HS-5 (cell line): ENCODE data around the gene SHROOM3.
"Not testable (repeated sequence)": the region's sequence is repeated elsewhere in the genome, so short reads cannot be mapped to it uniquely, and the experiment has no call there.

Experiments
- DNase-seq: peaks from one replicate; pipeline ENCODE4 v3.0.0-alpha.2; 2012; ENCODE audit warnings: low read depth

Gene SHROOM3

DNA sequence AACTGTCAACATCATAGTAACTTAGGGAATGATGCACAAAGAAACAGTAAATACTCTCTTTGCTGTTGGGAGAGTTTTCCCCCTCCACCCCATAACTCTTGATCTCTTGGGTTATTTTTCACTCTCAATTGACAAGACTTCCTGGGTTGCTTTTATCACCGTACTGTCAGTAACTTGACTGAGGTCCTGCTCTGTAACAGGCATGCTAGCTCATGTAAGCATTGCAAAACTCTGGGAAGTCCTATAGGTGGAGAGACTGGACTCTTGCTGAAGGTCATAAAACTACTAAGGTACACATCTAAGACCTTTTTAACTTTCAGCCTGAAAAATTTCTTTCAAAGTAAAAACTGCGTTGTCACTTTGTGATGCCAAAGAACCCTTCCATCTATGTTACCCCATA, 10.9 kb downstream of the SHROOM3 start:
- DNase-seq: no peak

DNA sequence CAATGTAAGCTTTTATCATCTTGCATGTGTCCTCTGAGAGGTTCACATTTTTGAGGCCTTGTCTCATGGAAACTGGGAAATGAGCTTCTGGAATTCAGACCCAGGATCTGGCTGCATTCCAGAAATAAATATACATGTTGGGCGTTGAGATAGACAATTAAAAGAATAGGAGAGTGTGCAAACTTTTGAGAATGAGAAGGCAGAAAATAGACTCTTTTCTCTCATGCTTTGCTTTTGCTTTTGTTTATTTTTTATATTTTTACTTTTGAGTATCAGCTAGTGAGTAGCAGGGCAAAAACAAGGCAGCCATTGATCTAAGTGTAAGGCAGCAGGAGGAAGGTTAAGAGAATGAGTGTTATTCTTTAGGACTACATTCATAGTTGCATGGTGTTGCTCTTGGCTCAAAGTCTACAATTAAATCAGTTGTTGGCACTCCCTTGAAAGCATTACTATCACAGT, 12.4 kb downstream of the SHROOM3 start:
- DNase-seq: no peak

DNA sequence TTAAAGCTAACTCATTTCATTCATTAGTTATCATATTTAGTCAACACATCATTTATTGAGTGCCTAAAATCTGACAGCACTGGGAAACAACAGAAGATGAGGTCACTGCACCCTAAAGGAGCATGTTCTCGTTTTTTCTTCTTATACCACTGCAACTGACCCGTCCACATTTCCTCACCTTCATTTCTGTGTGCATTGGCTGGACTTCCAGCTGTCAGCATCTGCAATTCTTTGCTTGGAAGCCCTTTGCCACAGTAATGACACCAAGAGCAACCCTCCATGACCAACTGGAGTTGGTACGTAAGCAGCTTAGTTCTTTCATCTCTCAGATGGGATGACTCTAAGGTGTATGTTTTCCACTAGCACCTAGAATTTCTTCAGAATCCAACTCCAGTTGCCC, 13.2 kb downstream of the SHROOM3 start:
- DNase-seq: no peak

DNA sequence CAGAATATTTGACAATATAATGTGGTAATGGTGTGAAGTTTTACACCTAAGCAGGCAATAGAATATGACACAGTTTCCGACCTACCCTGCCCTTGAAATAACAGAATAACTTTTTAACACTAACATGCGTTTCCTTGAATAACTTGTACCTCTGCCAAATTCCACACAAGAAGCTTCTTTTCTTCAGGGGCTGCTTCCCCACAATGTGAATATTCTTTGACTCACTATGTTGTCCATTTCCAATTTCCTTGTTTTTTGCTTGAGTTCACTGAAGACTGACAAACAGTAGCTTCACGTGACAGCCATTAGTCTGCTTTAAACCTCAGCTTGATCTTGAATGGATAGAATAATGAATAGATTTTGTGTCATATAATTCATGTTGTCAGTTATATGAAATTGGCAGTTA, 14.3 kb downstream of the SHROOM3 start:
- no peak for DNase-seq

DNA sequence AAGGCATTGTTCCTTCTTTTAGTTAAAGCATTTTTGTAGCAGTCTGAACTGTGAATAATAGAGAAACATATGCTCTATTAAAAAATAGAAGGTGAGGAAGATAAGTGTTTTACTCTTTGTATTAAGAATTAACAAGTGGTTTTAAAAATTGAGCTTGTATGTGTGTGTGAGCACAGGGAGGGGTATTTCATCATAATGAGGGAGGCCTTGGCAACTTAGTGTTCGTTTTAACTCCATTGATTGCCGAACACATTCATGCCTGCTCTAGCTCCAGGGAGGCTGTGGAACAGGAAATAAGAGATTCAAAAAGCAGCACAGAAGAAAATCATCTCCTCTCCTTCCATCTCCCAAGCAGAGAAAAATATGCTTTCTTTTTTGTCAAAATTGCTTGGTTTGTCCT, 14.8 kb downstream of the SHROOM3 start:
- DNase-seq: no peak

- no peak for DNase-seq
These were observed 18.2 kb downstream of the SHROOM3 start for GRCh38 chr4:76453232-76453631.

DNA sequence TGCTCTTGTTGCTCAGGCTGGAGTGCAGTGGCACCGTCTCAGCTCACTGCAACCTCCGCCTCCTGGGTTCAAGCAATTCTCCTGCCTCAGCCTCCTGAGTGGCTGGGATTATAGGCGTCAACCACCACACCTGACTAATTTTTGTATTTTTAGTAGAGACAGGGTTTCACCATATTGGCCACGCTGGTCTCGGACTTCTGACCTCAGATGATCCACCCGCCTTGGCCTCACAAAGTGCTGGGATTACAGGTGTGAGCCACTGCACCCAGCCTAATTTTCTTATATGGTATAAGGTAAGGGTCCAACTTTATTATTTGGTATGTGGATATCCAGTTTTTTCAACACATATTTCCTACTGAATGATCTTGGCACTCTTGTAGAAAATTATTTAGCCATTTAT, 19.0 kb downstream of the SHROOM3 start:
- DNase-seq: not testable (repeated sequence)

DNA sequence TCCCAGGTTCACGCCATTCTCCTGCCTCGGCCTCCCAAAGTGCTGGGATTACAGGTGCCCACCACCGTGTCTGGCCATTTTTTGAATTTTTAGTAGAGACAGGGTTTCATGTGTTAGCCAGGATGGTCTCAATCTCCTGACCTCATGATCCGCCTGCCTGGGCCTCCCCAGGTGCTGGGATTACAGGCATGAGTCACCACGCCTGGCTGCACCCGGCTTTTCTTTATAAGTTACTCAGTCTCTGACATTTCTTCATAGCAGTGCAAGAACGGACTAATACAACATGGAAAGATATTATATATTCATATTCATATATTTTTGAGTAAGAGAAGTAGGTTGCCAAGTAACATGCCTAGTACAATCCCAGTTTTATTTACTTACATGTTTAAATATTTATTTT, 22.9 kb downstream of the SHROOM3 start:
- DNase-seq: no peak

GRCh38 chr4:76458297-76458696, 23.3 kb downstream of the SHROOM3 start:
- DNase-seq: no peak

DNA sequence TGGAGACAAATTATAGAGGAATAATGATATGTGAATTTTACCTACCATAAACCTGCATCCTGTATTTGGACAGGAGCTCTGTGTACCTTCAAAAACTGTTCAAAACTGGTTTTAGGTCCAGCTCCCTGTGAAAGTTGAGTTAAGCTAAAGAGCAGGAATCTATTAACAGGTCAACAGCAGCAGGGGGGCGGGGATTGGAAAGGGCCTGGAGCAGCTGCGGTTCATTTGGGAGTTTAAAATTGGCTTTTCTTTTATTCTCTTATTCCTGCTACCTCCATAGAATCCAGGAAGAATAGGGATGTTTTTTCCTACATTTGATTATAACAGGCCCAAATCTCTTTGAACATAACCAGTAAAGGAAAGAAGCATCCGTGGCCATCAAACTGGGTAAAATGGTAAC, 23.8 kb downstream of the SHROOM3 start:
- DNase-seq: no peak

GRCh38 chr4:76459291-76459723, 24.3 kb downstream of the SHROOM3 start:
- DNase-seq: no peak

- DNase-seq: no peak
These were observed 28.5 kb downstream of the SHROOM3 start for GRCh38 chr4:76463568-76463967.

DNA sequence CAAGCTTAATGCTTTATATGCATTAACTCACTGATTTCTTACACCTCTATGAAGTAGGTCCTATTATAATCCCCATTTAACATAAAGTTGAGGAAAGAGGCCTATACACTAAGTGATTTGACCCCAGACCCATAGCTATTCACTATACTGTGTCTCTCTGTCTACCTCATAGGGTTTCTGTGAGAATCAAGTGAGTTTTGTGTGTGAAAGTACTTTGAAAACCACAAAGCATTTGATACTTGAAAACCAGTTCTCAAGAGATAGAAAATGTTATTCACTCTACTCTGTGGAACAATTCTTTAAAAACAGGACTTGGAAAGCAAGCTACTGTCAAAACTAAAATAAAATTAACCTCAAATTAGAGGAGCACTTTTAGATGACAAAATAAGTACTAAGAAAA, 35.0 kb downstream of the SHROOM3 start:
- DNase-seq: no peak

DNA sequence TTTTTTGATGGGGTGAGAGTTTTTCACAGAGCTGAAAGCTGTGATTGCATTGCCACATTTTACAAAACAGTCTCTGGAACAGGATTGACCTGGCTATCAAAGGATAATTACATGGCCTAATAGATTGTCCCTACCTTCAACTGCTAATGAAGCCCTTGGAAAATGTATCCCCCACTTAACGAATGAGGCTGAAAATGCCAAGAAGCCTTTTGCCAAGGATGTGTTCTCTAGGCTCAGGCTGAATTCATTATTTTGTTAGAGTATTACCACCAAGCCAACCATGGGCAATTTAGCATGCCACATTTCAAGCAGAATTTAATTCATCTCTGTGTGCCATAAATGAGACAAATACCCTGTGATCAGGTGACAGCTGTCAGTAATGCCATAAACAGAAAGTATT, 35.5 kb downstream of the SHROOM3 start:
- no peak for DNase-seq

GRCh38 chr4:76476571-76476970, 41.5 kb downstream of the SHROOM3 start:
- no peak for DNase-seq

DNA sequence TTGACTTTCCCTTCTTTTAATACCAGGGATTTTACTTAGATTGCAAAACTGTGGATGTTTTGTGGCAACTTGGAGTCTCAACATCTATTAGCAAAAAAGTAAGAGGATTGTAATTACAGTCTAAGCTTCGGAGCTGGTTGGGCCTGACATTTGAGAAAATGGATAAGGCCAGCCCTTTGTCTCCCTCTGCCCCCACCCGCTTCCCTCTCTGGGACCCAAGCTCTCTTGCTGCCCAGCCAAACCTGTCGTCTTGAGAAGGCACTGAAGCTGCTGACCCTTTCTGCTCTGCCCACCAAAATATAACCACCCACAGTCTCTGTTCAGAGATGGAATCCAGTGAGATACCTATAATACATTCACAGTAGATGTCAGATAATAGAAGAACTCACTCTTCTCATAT, 49.6 kb downstream of the SHROOM3 start:
- DNase-seq: no peak

GRCh38 chr4:76485450-76485849, 50.4 kb downstream of the SHROOM3 start:
- no peak for DNase-seq

DNA sequence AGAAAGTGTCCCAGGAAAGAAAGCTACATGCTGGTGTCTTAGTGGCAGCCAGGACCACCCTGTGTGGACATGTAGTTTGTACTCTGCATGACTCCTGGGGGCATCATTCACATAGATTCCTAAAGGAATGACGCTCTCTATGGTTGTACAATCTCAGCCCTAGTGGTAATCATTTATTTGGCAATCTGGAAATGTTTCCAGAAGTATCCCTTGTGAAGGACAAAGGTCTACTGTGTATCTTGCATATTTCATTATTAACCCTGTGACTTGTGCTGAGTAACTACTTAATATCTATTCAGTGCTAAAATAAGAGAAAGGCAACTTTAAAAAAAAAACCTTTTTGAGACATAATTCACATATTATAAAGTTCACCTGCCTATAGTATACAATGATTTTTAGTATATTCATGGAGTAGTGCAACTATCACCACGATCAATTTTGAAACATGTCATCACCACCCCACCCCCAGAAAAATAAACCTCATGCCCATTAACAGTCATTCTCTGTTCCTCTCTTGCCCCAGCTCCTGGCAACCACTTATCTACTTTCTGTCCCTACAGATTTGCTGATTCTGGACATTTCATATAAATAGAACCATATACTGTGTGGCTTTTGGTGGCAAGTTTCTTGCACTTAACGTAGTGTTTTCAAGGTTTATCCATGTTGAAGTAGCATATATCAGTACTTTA, 51.7 kb downstream of the SHROOM3 start:
- no peak for DNase-seq

DNA sequence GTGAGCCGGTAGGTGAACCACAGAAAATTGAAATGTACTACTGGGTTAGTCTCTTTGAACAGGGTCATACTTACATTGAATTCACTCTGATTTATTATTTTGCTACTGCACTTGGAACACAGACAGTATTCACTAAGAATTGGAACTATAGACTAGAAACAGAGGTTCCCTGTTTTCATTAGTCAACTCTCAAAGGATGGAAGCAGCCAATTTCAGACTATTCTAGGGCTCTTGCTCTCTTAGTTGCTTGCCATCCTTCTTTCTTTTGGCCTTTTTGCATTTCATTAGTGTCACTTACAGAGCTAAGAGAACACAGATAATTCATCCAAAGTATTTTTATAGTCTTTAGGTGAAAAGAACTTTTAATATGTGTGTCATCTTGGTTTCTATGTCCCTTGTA, 52.6 kb downstream of the SHROOM3 start:
- DNase-seq: no peak

DNA sequence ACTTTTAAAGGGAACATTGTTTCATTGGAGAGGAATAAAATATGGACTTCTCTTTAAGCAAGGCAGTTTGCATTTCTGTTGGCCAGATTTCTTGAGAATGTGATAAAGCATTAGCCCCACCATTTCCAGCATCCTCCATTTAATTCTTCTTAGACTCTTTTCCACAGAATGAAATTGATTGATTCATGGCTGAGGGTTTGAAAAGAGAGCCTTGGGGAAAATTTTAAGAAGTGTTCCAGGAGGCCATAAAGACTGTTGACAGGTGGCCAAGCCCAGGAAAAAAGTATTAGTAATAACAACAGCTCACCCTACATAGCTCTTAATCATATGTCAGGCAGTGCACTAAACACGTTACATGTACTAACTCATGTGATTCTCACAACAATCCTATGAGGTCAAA, 53.4 kb downstream of the SHROOM3 start:
- DNase-seq: no peak

GRCh38 chr4:76488888-76489685, 54.1 kb downstream of the SHROOM3 start:
- no peak for DNase-seq

- DNase-seq: no peak
These were observed 54.7 kb downstream of the SHROOM3 start for GRCh38 chr4:76489686-76490161.

DNA sequence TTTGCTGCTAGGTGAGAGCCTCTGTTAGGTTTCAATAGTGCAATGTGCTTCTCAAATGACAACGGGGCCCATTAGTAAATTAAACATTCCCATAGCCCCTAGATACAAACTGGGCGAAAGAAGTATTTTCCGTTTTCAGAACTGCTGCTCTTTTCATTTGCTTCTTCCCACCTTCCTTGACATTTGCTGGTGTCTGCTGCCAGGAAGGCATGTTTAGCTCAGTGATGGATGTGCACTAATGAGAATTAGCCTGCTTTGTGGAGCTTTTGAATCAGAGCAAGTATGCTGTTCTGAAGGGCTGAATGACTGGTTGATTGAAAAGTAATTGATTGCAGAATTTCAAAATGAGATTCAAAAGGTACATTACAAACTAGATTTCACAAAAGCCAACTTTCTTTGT, 57.0 kb downstream of the SHROOM3 start:
- no peak for DNase-seq
